GM12891 (cell line): ENCODE measurements around the gene CLSTN3.
A peak's percentile ranks its signal among the peaks of the same experiment; 100 is the strongest.

Experiments
- DNase-seq: peaks from one replicate; pipeline ENCODE4 v3.0.0; 2011; ENCODE audit warnings: low spot score; ENCODE audit not compliant: insufficient read length
- FAIRE-seq: peaks from 2 replicates; lab custom pipeline; 2011; peaks lifted over from hg19 to GRCh38; lab: Jason Lieb, UNC
- PAX5 ChIP-seq: IDR thresholded peaks from 2 replicates; pipeline ENCODE4 v1.6.1; 2011; ENCODE audit warnings: low read length, moderate library complexity, mild to moderate bottlenecking; ENCODE audit not compliant: insufficient read depth, severe bottlenecking
- POLR2A ChIP-seq: IDR thresholded peaks from 2 replicates; pipeline ENCODE4 v1.6.1; 2011; ENCODE audit warnings: low read depth, low read length, control low read depth
- POLR2AphosphoS5 ChIP-seq: IDR thresholded peaks from 2 replicates; pipeline ENCODE4 v1.6.1; 2011; ENCODE audit warnings: low read depth, low read length, control low read depth
- POU2F2 ChIP-seq: IDR thresholded peaks from 2 replicates; pipeline ENCODE4 v1.6.1; 2011; ENCODE audit warnings: low read depth, mild to moderate bottlenecking, control low read depth, low read length, moderate library complexity
- SPI1 ChIP-seq: IDR thresholded peaks from 2 replicates; pipeline ENCODE4 v1.6.1; 2011; ENCODE audit warnings: low read depth, low read length, control low read depth
- TAF1 ChIP-seq: IDR thresholded peaks from 2 replicates; pipeline ENCODE4 v1.6.1; 2011; ENCODE audit warnings: low read depth, low read length, control low read depth

CLSTN3 gene

GRCh38 chr12:7136071-7136470 is 5.9 kb downstream of the CLSTN3 start:
- TF ChIP-seq SPI1, result no peak
- TF ChIP-seq TAF1, result no peak
- no peak for TF ChIP-seq POLR2A
- no peak for TF ChIP-seq POLR2AphosphoS5
- no peak for TF ChIP-seq PAX5
- TF ChIP-seq POU2F2, result no peak
- DNase-seq (no peak), FAIRE-seq (no peak)

GRCh38 chr12:7136676-7137075 is 6.5 kb downstream of the CLSTN3 start:
- TF ChIP-seq PAX5, result no peak
- FAIRE-seq (no peak), DNase-seq (no peak)

GRCh38 chr12:7137908-7138307 is 7.7 kb downstream of the CLSTN3 start:
- DNase-seq (no peak), FAIRE-seq (no peak)
- TF ChIP-seq SPI1 (no peak), TAF1 (no peak), POU2F2 (no peak), PAX5 (no peak), POLR2A (no peak), POLR2AphosphoS5 (no peak)

- FAIRE-seq (no peak), DNase-seq (no peak)
- TF ChIP-seq PAX5, result no peak
These were observed 9.0 kb downstream of the CLSTN3 start for GRCh38 chr12:7139200-7139599.

DNA sequence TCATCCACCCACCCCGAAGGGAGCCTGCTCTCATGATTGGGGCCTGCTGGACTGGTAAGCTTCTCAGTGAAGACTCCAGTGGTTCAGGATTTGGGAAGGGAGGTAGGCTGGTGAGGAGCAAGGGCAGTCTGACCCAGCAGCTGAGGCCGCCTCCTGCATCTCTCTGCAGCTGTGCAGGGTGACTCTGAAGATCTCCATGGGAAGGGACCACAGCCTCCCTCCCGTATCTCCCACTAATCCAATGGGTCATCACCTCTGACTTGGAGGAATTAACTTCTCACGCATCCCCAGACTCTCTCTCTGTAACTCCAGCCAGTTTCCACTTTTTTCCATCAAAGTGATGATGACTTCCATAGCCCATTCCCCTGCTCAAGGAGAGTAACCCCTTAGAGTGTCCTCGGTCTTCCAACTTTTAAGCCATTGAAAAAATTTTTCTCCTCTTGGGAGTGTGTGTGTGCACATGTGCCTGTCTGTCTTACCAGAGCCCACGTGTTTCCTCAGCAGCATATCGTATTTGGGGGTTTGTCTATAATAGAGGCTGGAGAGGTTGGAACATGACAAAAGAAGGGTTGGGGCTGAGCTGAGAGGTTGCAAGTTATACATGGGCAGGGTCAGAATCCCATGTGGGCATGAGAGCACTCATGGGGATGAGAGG is 11.3 kb downstream of the CLSTN3 start:
- FAIRE-seq (no peak), DNase-seq (no peak)
- TF ChIP-seq PAX5, result no peak
- TF ChIP-seq POU2F2, result no peak
- TF ChIP-seq POLR2A, result no peak
- no peak for TF ChIP-seq SPI1

GRCh38 chr12:7142056-7142644 is 12.0 kb downstream of the CLSTN3 start:
- peak; percentile 20 for FAIRE-seq
- no peak for DNase-seq
- TF ChIP-seq SPI1 (no peak), POU2F2 (no peak), TAF1 (no peak), POLR2AphosphoS5 (no peak), POLR2A (no peak), PAX5 (no peak)

DNA sequence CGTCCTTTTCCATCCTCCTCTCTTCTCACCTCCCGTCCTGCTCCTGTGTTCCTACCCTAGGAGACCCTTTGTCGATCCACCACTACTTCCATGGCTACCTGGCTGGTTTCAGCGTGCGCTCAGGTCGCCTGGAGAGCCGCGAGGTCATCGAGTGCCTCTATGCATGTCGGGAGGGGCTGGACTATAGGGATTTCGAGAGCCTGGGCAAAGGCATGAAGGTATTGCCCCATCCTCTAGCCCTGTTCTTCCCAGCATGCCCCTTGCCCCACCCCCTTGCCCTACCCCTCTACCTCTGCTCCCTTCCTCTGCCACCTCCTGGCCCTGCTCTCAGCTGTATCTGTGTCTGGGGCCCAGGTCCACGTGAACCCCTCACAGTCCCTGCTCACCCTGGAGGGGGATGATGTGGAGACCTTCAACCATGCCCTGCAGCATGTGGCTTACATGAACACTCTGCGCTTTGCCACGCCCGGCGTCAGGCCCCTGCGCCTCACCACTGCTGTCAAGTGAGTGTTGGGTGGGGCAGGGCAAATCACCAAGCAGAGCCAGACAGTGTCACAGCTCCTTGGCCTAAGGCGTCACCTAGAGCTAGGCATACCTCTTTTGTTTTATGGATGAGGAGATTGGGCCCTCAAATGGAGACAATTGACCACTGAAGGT is 12.8 kb downstream of the CLSTN3 start:
- DNase-seq (no peak), FAIRE-seq (no peak)
- TF ChIP-seq TAF1 (no peak), POU2F2 (no peak), SPI1 (no peak), PAX5 (no peak), POLR2A (no peak), POLR2AphosphoS5 (no peak)

DNA sequence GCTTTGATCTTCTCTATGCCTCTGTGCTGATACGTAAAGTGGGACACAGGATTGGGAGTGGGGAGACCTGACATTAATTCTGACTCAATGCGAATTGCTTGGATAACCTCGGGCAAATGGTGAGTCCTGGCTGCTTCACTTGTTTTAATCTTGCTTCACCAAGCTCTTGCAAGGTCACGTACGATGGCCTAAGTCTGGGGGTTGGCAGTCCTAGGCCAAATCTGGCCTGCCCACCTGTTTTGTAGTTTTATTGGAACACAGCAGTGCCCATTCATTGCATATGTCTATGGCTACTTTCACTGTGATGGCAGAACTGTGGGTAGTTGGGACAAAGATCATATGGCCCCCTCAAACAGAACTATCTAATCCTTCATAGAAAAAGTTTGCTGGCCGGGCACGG is 13.4 kb downstream of the CLSTN3 start:
- TF ChIP-seq POLR2AphosphoS5 (no peak), POLR2A (no peak), TAF1 (no peak), POU2F2 (no peak), PAX5 (no peak), SPI1 (no peak)
- DNase-seq (no peak), FAIRE-seq (no peak)

DNA sequence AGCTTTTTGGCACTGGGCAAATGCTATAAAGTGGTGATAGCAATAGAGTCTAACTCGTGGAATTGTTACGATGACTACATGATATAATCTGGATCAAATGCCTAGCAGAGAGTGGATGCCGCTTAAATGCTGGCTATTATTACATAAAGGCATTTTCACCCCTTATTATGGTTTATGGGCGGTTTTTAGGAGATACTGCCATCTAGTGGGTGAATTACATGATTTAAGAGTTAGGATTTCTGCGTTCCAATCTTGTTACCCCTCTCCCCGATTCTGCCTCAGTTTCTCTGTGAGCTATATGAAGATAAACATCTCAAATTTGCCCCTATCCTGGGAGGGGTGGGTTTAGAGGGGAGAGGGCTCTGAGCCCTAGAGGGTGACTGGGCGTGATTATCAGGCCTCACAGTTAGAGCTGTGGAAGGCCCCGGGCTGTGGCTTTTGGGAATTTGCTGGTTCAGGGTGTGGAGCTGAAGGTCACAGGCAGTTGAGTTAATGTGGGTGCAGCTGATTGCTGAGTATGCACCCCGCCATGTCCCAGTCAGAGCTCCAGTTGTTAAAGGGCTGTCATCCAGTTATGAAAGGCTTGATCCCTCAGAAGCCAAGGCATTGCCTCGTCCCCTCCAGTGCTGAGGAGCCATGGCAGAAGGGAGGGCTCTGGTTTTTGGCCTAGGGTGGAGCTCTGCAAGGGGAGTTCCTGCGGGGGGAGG is 14.4 kb downstream of the CLSTN3 start:
- FAIRE-seq (peak; percentile 71), DNase-seq (no peak)
- TF ChIP-seq POU2F2 (no peak), TAF1 (no peak), PAX5 (no peak), POLR2AphosphoS5 (no peak), SPI1 (no peak), POLR2A (no peak)
